Smooth muscle cell (in vitro differentiated cells): ENCODE measurements around the gene FOCAD. TPM values are rescaled to one million over a fixed set of nuclear protein-coding genes. Genes with fewer than 3 reads are reported as not detected.

Experiments
- DNase-seq: peaks from one replicate; lab custom pipeline; 2025; ENCODE audit not compliant: unreplicated experiment; lab: John Stamatoyannopoulos, UW
- H2AFZ ChIP-seq: fragments of 200-600 bp; sonication (generic); 2 replicates; pipeline ENCODE4 v1.6.0; 2016; ENCODE audit warnings: antibody characterized with exemption, low read depth, mild to moderate bottlenecking
- H3F3A ChIP-seq: fragments of 200-600 bp; sonication (generic); 2 replicates; pipeline ENCODE4 v1.6.0; 2017; ENCODE audit warnings: antibody characterized with exemption, low read depth
- H3K27ac ChIP-seq: fragments of 200-600 bp; sonication (generic); 2 replicates; pipeline ENCODE4 v1.5.1; 2016; ENCODE audit warnings: low read depth, mild to moderate bottlenecking
- H3K27me3 ChIP-seq: fragments of 200-600 bp; sonication (generic); 2 replicates; pipeline ENCODE4 v1.6.1; 2016; ENCODE audit warnings: low read depth, mild to moderate bottlenecking
- H3K36me3 ChIP-seq: fragments of 200-600 bp; sonication (generic); 2 replicates; pipeline ENCODE4 v1.5.1; 2016; ENCODE audit warnings: low read depth
- H3K4me1 ChIP-seq: fragments of 200-600 bp; sonication (generic); 2 replicates; pipeline ENCODE4 v1.5.1; 2016; ENCODE audit warnings: low read depth
- H3K4me2 ChIP-seq: fragments of 200-600 bp; sonication (generic); 2 replicates; pipeline ENCODE4 v1.6.0; 2016; ENCODE audit warnings: mild to moderate bottlenecking
- H3K4me3 ChIP-seq: fragments of 200-600 bp; sonication (generic); 2 replicates; pipeline ENCODE4 v1.5.1; 2016; ENCODE audit warnings: mild to moderate bottlenecking
- H3K79me2 ChIP-seq: fragments of 200-600 bp; sonication (generic); 2 replicates; pipeline ENCODE4 v1.6.0; 2016; ENCODE audit warnings: low read depth, mild to moderate bottlenecking
- H3K9ac ChIP-seq: fragments of 200-600 bp; sonication (generic); 2 replicates; pipeline ENCODE4 v1.6.0; 2016; ENCODE audit warnings: low read depth
- H3K9me3 ChIP-seq: fragments of 200-600 bp; sonication (generic); replicated peaks from 2 replicates; pipeline ENCODE4 v1.5.1; 2016; ENCODE audit warnings: low read depth
- H4K20me1 ChIP-seq: fragments of 200-600 bp; sonication (generic); 2 replicates; pipeline ENCODE4 v1.6.0; 2016; ENCODE audit warnings: low read depth
- CTCF ChIP-seq: fragments of 200-600 bp; sonication (generic); IDR thresholded peaks from 2 replicates; pipeline ENCODE4 v1.5.1; 2017; ENCODE audit warnings: borderline replicate concordance, mild to moderate bottlenecking, antibody characterized with exemption; ENCODE audit not compliant: insufficient read depth, poor library complexity, severe bottlenecking
- WGBS: methylation state at CpG from one replicate; pipeline ENCODE4 v1.1.7; 2016; ENCODE audit warnings: low lambda C conversion rate; 5-methylcytosine and 5-hydroxymethylcytosine counted together
- polyA plus RNA-seq: library from polyadenylated mRNA; unstranded; fragments of >200 nt; fragmentation: Nextera tagmentation; extraction: Ambion mirVana; gene quantifications from 2 replicates; pipeline ENCODE4 v1.2.1, GENCODE V29; 2016
- total RNA-seq: library from RNA; depleted of rRNA; stranded (reverse); fragments of >200 nt; gene quantifications from 2 replicates; pipeline ENCODE4 v1.2.3, GENCODE V29; 2014

The FOCAD gene
- total and polyA plus RNA-seq, 2 experiments from 2014 or later = 31.0 to 106 TPM

GRCh38 chr9:20788526-20789451, 104.7 kb downstream of the FOCAD start:
- Histone ChIP-seq H3K27me3 (no peaks in the 10 kb centered on the region), H3K4me1 (no peaks in the 10 kb centered on the region), H4K20me1 (peaks cover 10% of the 10 kb centered on the region), H3K4me2 (no peak overlapping the region), H3K9me3 (no peaks in the 10 kb centered on the region), H3F3A (no peaks in the 10 kb centered on the region), H3K4me3 (no peak overlapping the region), H3K79me2 (no peaks in the 10 kb centered on the region), H3K36me3 (peaks cover 10% of the 10 kb centered on the region), H2AFZ (no peak overlapping the region), H3K27ac (no peak overlapping the region), H3K9ac (no peak overlapping the region)
- DNase-seq = no peak
- WGBS = 87% methylated on average over 3 of the region's 3 CpGs
- TF ChIP-seq CTCF = no peak

GRCh38 chr9:20790721-20791120, 106.7 kb downstream of the FOCAD start:
- no peak overlapping the region for H3K27ac ChIP-seq
- H3K4me1 ChIP-seq = no peaks in the 10 kb centered on the region
- H3K4me2 ChIP-seq = no peak overlapping the region
- H3K9ac ChIP-seq = no peak overlapping the region
- no peak for DNase-seq
- no peaks in the 10 kb centered on the region for H3K27me3 ChIP-seq
- H2AFZ ChIP-seq = no peak overlapping the region
- H3K4me3 ChIP-seq = no peak overlapping the region
- WGBS = 72% methylated on average over 2 of the region's 2 CpGs
- no peak for TF ChIP-seq CTCF
- no peaks in the 10 kb centered on the region for H3F3A ChIP-seq
- H3K79me2 ChIP-seq = no peaks in the 10 kb centered on the region
- H3K36me3 ChIP-seq = peaks cover 10% of the 10 kb centered on the region
- peaks cover 10% of the 10 kb centered on the region for H4K20me1 ChIP-seq
- no peaks in the 10 kb centered on the region for H3K9me3 ChIP-seq

GRCh38 chr9:20791682-20792081, 107.6 kb downstream of the FOCAD start:
- 95% methylated on average over 1 of the region's 1 CpG for WGBS
- Histone ChIP-seq H3K36me3 (peaks cover 10% of the 10 kb centered on the region), H3F3A (no peaks in the 10 kb centered on the region), H3K9me3 (no peaks in the 10 kb centered on the region), H3K27ac (no peak overlapping the region), H3K4me2 (no peak overlapping the region), H3K9ac (no peak overlapping the region), H4K20me1 (peaks cover 4% of the 10 kb centered on the region), H3K4me3 (no peak overlapping the region), H3K27me3 (no peaks in the 10 kb centered on the region), H2AFZ (no peak overlapping the region), H3K79me2 (no peaks in the 10 kb centered on the region), H3K4me1 (no peaks in the 10 kb centered on the region)
- DNase-seq = no peak
- no peak for TF ChIP-seq CTCF
